Measurements from ENCODE around the gene LRRC43. TPM values are rescaled to one million over a fixed set of nuclear protein-coding genes. Genes with fewer than 3 reads are reported as not detected.

The LRRC43 gene
- total RNA-seq, 1 donor from 2014 or later: 1.4 TPM

DNA sequence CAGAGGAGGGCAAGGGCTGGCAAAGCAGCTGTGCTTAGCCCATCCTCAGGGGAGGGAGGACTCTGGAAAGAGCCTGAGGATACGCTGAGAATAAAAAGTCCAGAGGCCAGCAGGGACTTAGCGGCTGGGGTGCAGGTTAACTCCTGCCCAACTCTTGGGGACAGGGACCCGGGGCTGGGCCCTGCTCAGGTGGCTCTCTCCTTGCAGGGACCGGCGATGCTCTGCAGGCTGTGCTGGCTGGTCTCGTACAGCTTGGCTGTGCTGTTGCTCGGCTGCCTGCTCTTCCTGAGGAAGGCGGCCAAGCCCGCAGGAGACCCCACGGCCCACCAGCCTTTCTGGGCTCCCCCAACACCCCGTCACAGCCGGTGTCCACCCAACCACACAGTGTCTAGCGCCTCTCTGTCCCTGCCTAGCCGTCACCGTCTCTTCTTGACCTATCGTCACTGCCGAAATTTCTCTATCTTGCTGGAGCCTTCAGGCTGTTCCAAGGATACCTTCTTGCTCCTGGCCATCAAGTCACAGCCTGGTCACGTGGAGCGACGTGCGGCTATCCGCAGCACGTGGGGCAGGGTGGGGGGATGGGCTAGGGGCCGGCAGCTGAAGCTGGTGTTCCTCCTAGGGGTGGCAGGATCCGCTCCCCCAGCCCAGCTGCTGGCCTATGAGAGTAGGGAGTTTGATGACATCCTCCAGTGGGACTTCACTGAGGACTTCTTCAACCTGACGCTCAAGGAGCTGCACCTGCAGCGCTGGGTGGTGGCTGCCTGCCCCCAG lies 23.4 kb downstream of the LRRC43 start:
- no peak for DNase-seq
- intact Hi-C loops (cut with micrococcal nuclease): no loop called here
- ATAC-seq: no peak

DNA sequence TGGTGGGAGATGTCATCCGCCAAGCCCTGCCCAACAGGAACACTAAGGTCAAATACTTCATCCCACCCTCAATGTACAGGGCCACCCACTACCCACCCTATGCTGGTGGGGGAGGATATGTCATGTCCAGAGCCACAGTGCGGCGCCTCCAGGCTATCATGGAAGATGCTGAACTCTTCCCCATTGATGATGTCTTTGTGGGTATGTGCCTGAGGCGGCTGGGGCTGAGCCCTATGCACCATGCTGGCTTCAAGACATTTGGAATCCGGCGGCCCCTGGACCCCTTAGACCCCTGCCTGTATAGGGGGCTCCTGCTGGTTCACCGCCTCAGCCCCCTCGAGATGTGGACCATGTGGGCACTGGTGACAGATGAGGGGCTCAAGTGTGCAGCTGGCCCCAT lies 24.1 kb downstream of the LRRC43 start:
- ATAC-seq (no peak), DNase-seq (no peak)
- intact Hi-C loops (cut with micrococcal nuclease): no loop called here

DNA sequence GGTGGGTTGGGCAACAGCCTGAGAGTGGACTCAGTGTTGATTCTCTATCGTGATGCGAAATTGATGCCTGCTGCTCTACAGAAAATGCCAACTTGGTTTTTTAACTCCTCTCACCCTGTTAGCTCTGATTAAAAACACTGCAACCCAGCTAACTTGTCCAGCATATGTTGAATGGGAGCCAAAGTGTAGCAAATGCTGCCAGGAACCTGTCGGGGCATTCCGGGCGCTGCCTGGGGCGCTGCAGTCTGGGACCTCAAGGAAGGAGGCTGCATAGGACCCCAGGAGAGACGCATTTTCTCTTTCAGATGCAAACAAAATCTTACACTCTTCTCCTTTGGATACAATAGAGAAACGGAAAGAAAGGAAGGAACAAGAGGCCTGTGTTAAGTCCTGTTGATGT lies 24.5 kb downstream of the LRRC43 start:
- ATAC-seq (no peak), DNase-seq (no peak)
- intact Hi-C loops (cut with micrococcal nuclease): no loop called here

DNA sequence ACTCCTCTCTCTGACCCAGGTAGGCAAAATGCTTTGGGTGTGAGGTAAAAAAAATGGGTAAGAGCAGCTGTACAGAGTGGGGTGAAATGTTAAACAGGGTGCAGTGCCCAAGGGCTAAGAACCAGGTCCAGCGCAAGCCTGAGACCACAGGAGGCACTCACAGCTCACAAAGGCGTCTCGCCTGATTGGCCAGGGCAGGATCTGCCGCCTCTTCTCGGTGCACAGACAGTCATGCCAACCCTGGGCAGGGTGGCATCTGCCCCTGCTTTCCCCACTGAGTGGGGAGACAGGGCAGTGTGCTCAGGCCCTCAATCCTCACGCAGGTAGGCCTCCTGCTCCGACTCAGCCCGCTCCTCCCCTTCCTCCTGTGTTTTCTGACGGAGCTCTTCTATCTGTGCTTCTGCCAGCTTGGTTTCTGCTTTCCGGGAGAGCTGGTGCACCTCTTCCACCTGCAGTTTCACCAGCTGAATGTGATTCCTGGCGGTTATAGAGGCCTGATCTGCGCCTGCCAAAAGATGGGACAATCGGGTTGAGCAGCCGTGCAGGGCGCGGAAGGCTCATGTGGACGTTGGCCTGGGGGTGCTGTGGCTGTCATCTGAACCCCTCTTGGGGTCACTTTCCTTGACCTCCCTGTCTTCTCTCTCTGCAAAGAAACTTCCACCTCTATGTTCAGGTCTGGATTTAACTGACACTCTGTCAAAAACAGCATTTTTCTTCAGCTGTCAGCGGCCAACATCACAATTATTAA lies 25.3 kb downstream of the LRRC43 start:
- no peak for DNase-seq
- no peak for ATAC-seq
- intact Hi-C loops (cut with micrococcal nuclease): no loop called here

DNA sequence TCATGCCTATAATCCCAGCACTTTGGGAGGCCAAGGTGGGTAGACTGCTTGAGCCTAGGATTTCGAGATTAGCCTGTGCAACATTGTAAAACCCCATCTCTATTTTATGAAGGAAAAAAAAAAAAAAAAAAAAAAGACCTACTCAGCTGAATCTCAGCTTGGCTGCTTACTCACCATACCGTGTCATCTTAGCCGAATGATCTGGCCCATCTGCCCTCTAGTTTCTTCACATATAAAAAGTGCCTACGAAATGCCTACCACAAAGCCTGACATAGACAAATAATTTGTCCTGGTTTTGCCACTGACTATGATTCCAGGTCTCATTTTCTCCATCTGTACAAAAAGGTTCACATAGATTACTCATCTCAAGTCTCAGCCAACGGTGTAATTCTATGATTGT lies 32.8 kb downstream of the LRRC43 start:
- DNase-seq: no peak
- intact Hi-C loops (cut with micrococcal nuclease): no loop called here

DNA sequence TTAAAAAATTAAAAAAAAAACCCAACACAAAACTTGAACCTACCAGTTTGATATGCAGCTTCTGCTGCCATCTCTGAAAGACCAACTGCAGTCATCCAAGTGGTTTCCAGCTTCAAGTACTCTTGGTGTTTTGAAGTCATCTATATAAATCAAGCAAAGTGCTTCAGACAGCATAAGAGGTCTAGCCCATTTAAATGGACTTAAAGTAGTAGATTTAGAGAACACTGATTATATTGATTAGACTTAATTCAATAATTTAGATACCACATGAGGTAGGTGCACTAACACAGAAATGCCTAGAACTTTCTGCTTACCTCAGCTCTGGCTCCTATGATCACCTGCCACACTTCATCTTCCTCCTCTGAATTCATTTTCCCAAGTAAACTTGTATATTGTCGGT lies 33.5 kb downstream of the LRRC43 start:
- DNase-seq (no peak), ATAC-seq (no peak)
- intact Hi-C loops (cut with micrococcal nuclease): no loop called here

More for the DNA sequence above, 32.8 kb downstream of the LRRC43 start:
- no peak for ATAC-seq

DNA sequence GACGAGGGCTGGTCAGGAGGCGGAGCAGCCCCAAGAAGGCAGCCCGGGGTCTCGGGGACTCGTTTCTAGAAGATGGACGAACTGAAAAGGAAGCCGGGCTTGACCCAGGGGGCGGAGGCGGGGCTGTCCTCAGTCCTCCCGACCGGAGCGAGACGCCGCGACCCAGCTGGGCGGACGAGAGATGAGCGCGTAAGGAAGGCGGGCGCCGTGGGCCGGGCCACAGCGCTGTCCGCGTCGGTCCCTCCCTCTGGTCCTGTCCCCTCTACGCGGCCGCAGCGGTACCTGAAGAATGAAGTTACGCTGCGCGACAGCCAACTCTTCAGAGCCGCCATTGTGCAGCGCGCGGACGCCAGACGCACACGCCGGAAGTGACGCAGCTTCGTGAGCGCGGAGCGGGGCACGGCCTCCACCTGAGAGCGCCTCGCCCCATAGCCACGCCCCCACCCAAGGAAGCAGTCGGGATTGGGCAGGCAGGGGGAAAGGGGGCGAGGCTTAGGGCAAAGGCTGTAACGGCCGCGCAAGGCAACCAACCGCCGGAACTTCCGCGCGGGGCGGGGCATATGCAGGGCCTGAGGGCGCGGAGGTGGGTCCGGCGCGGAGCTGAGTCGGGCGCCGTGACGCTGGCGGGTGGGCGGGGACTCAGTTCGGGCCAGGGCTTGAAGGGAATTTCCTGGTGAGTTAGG lies 42.9 kb downstream of the LRRC43 start, which contains the start of gene DIABLO:
TSS of gene DIABLO (minus strand) at position 370 of the 683 bp plus-strand sequence. CDS start at position 332, 38 bp downstream.
- ATAC-seq: peak; percentile 96
- peak; percentile 100 for DNase-seq
- intact Hi-C loops (cut with micrococcal nuclease): no loop called here

DNA sequence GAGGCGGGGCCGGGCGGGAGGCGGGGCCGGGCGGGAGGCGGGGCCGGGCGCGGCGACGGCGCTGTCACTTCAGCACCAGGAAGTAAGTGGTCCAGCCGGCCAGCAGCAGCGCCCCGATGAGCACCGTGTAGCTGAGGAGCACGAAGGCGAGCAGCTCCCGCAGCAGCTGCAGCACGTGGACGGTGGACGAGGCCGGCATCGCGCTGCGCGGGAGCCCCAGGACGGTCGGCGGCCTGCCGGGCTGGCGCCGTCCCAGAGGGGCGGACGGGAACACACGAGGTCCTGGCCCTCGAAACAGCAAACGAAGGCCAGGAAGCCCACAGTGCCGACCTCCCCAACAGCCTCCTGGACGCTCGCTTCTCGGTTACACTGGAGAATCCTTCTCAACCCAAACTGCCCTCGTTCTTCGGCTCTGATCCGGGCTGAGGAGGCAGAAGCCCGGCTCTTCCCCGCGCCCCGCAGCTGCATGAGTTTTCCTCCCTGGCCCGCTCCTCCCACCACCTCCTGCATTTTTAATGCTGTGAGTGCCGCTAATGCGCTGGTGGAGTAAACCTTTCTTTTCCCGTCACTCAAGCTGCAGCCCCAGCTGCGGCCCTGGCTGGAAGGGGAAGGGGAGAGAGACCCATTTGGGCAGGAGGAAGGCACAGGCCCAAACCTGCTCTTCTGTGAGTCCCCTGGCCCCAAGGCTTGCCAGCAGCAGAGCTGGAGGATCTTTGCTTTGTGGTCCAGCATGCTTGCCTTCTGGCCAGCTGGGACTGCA lies 43.6 kb downstream of the LRRC43 start:
- DNase-seq (no peak), ATAC-seq (no peak)
- intact Hi-C loops (cut with micrococcal nuclease): no loop called here

DNA sequence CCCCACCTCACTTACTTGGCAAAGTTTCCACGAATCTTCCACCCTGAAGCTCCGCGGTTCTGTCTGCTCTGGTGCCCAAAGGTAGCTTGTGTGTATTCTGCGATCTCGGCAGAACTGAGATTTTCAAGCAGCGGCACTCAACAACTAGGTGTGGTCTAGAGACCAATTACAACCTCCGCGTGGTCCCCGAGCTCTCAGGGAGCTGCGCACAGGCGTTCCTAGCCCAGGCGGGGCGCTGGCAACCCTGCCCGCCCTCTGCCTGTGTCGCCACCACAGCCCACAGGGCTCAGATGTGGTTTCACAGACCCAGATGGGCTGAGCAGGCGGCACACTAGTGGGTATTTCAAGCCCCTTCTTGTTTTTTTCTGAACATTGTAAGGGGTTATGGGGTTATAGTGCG lies 44.4 kb downstream of the LRRC43 start:
- DNase-seq (no peak), ATAC-seq (no peak)
- intact Hi-C loops (cut with micrococcal nuclease): no loop called here

DNA sequence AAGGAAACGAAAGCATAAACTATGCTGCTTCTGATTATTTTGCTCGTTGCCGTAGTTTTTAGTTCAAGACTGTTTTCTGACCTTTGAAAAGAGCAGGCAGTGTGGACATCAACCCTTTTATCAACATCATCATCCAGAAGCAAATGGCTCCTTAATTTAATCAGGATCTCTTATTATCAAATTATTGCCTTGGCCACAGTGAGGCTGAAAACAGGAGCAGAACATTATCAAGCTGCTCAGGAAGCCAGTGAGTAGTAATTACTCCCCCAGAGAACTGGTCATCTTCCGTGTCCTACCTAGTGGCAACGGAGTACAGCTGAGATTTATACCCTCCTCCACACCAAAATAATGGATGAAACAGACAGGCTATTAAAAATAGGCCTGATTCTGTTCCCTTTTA lies 45.2 kb downstream of the LRRC43 start:
- DNase-seq: no peak
- ATAC-seq: no peak
- intact Hi-C loops (cut with micrococcal nuclease): no loop called here

DNA sequence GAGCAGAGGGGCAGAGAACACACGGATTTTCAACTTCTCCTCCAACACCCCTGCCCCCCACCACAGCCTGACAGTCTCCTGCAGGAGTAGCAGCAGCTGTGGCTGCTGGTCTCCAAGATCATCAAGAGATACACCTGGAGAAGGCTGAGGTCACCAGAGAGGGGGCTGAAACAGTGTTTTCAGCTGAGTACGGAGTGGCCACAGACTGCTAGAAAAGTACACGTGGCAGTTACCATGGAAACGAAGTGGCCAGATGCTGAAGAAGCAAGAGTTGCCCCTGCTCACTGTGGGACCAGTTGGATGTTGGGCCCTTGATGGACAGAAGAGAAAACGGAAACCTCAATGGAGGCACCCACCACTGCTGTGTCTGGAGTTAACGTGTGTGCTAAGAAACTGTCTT lies 47.9 kb downstream of the LRRC43 start:
- DNase-seq (no peak), ATAC-seq (no peak)
- intact Hi-C loops (cut with micrococcal nuclease): no loop called here

DNA sequence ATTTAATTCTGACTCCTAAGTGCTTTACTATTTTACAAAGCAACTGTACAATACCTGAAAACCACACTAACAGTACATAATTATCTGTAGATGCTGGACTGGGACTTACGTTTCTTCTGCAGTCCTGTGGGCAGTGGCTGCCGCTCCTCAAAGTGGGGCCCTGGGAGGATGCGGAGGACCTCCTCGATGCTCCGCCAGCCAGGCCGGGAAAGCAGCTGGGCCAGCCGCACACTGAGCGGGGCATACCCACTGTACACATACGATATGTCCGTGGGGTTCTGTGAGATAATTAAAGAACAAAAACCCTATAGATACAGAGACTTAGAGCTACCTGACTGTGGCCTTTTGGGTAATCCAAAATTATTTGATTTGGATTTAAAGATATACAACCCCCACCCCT lies 49.8 kb downstream of the LRRC43 start:
- intact Hi-C loops (cut with micrococcal nuclease): no loop called here
- DNase-seq (no peak), ATAC-seq (no peak)

DNA sequence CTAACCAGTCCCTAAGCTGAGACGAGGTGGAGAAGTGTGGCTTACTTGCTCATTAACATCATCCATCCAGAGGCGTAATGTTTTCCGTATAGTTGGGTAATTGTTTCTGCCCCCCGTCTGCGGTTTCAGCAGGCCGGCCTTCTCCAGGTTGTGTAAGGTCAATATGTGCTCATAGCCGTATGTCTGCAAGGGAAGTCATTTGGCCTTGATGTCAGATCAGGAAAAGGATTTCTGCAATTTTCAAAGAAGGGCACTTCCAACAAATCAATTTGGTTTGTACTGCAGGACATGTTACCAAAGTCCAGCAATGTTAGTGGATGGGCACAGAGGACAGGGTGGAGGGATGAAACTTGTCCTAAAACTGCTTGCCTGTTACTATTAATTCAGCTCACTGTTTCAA lies 52.8 kb downstream of the LRRC43 start:
- intact Hi-C loops (cut with micrococcal nuclease): no loop called here
- no peak for DNase-seq
- no peak for ATAC-seq

DNA sequence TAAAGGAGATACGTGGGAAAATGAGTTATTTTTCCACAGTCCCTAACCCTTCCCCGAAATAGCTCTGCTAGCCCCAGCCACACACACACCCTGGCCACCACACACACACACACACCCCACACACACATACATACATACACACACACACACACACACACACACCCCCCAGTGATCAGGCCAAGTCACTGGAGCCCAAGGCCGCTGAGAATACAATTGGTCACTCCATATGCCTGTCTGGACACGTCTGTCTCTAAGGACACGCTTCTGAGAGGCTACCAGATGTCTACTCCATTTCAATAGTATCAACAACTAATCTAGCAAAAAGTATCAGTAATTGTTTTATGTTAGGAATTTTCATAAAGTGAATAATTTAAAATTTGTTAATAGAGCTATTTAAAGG lies 55.9 kb downstream of the LRRC43 start:
- no peak for ATAC-seq
- intact Hi-C loops (cut with micrococcal nuclease): no loop called here
- DNase-seq: no peak

DNA sequence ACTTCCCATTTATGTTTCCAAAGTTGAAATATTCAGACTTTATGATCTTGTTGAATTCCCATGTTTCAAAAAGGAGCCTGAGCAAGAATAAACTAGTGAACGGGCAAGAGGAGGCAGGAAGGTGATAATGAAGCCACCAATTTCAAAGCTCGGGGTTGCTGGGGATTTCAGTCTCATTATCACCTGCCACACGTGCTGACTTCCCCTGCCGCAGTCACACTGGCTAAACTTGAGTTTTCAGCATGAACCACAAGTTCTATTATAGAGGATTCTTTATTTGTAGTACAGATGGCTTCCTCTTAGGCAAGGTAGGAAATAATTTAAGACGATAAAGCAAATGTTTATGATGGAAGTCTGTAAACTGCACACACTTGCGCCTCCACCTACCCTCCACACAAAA lies 61.0 kb downstream of the LRRC43 start:
- DNase-seq: no peak
- no peak for ATAC-seq
- intact Hi-C loops (cut with micrococcal nuclease): no loop called here

DNA sequence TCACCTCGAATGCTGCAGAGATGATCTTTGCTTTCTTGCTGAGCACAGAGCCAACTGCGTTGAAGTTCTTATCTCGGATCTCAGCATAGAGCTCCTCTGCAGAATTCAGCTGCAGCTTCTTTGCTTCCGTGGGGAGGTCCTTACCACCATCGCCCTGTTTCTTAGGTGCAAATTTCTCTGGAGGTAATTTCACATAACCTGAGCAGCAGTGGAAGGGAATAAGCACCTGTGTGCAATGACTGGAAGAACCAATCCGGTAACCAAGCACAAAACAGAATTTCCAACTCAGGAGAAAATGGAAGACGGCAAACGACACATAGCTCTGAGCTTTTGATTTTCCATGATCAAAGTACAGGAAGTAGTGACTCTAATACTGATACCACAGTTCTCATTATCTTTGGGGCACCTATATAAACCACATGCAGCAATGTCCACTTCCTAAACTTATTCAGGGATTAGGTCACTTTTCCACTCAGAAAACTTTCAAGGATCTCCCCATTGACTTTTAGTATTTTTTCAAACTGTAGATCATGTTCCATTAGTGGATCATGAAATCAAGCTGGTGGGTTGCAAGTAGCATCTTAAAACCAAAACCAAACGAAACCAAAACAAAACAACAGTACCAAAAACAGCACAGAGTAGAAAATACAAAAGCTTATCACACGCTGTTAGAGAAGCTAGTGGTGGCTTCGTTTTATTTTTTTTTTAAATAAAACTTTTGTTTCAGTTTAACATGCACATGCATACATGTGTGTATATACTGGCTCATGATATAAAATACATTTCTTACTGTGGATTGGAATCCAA lies 61.8 kb downstream of the LRRC43 start:
- intact Hi-C loops (cut with micrococcal nuclease): no loop called here
- ATAC-seq: no peak
- no peak for DNase-seq

DNA sequence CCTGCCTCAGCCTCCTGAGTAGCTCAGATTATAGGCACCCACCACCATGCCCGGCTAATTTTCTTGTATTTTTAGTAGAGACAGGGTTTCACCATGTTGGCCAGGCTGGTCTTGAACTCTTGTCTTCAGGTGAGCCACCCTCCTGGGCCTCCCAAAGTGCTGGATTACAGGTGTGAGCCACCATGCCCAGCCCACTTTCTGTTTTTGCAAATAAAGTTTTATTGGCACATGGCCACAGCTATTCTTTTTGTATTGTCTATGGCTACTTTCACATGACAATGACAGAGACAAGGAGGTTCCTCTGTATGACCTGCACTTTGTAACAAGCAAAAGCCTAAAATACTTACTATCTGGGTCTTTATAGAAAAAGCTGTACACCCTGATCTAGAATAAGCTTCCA lies 62.6 kb downstream of the LRRC43 start:
- intact Hi-C loops (cut with micrococcal nuclease): no loop called here
- DNase-seq (no peak), ATAC-seq (no peak)

DNA sequence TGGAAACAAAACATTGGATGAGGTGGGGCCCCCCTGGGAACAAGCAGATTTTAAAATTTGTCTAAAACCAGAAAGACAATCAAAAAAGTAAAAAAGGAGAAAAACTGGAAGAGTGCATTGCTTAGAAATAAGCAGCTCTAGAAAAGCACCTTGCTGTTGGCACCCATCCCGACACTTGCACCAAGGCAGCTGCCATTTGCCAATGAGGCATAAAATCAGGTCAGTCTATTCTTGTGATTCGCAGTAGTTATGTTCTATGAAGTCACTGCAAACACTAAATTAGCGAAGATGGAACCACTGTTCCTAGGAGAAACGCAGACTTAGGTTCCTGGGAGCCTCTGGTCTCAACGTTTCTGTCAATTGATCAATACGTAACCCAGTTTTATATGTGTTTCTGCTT lies 67.1 kb downstream of the LRRC43 start:
- ATAC-seq: no peak
- intact Hi-C loops (cut with micrococcal nuclease): no loop called here
- DNase-seq: no peak

DNA sequence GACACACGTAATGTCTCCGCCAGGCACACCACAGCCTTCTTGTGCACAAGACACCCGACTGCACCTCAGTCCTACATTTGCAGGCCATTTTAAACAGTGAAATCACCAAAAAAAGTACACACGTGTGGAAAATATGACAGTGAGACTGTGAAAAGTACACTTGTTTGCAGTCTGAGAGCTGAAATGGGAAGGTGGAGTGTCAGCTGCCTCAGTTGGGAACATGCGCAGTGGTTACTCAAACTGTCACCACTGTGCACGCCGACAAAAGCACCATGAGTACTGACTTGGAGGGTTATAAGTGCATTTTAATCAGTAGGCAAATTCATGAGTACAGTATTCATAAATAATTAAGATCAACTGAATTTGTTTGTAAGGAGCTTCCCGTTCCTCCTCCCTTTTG lies 67.6 kb downstream of the LRRC43 start:
- ATAC-seq (no peak), DNase-seq (no peak)
- intact Hi-C loops (cut with micrococcal nuclease): no loop called here

All from left ventricle myocardium superior (tissue), 1 donor.